ENCODE results near the gene NAALADL1.

Gene NAALADL1

DNA sequence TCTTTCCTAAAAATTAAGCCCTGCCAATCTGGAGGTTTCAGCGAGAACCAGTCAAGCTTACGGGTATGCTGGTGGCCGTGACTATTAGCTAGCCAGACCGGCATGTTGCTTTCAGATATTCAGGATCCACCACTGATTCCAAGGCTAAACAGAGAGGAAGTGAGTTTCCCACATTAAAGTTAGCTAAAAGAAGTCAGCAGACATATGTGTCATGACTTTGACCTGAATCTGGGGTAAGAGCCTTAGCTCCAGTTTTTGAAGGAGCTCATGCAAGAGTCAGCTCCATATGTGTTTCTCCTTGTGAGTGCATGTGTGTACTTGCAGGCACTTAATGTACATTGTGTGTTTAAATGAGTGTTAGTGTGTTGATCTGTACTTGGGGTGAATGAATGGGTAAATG is 27.1 kb upstream of the NAALADL1 start:
- Histone ChIP-seq H3K36me3 (peaks cover 51% of the 10 kb centered on the region), H3K27ac (peak overlapping the region; percentile 89), H3K9me3 (no peaks in the 10 kb centered on the region), H3K4me1 (ENCODE audit: control insufficient read depth in 1 of 2, insufficient read depth in 1 of 2, low read depth in 1 of 2, low read length in 1 of 2) (peaks cover 29 to 34% of the 10 kb centered on the region in 2 experiments), H3K4me3 (ENCODE audit: low read depth in 1 of 2, low read length in 1 of 2) (peak overlapping the region in 1 of 2 experiments; percentile 82), H3K27me3 (no peaks in the 10 kb centered on the region)
- TF ChIP-seq, protein P1, sequence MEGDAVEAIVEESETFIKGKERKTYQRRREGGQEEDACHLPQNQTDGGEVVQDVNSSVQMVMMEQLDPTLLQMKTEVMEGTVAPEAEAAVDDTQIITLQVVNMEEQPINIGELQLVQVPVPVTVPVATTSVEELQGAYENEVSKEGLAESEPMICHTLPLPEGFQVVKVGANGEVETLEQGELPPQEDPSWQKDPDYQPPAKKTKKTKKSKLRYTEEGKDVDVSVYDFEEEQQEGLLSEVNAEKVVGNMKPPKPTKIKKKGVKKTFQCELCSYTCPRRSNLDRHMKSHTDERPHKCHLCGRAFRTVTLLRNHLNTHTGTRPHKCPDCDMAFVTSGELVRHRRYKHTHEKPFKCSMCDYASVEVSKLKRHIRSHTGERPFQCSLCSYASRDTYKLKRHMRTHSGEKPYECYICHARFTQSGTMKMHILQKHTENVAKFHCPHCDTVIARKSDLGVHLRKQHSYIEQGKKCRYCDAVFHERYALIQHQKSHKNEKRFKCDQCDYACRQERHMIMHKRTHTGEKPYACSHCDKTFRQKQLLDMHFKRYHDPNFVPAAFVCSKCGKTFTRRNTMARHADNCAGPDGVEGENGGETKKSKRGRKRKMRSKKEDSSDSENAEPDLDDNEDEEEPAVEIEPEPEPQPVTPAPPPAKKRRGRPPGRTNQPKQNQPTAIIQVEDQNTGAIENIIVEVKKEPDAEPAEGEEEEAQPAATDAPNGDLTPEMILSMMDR (IDR thresholded peaks at IDR 0.05) = no peak

DNA sequence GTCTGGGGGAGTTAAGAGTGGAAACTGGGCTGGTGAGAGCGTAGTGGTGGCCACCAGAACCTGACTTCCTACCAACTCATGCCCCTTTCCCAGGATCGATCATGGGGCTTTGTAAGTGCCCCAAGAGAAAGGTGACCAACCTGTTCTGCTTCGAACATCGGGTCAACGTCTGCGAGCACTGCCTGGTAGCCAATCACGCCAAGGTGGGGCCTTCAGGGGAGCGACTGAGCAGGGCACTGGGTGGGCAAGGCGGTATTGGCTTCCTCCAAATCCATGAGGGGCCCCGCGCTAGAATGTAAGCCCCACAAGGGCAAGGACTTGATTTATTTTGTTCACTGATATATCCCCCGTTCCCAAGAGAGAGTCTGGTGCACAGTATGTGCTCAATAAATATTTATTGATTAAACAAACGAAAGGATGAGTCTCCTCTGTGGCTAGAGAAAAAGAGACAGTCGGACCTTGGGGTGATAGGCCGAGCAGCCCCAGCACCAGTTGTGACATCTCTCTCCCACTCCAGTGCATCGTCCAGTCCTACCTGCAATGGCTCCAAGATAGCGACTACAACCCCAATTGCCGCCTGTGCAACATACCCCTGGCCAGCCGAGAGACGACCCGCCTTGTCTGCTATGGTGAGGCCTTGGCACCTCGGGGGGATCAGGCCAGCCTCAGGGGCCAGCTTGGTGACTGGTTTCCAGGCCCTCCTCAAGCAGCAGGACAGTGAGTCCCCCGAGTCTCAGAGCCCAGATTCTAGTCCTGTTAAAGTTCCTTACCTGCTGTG is 26.4 kb upstream of the NAALADL1 start:
- H3K9me3 ChIP-seq = no peaks in the 10 kb centered on the region
- peaks cover 29 to 36% of the 10 kb centered on the region in 2 experiments for H3K4me1 ChIP-seq (ENCODE audit: control insufficient read depth in 1 of 2, insufficient read depth in 1 of 2, low read depth in 1 of 2, low read length in 1 of 2)
- no peaks in the 10 kb centered on the region for H3K27me3 ChIP-seq
- peak overlapping the region; percentile 89 for H3K27ac ChIP-seq
- peaks cover 48% of the 10 kb centered on the region for H3K36me3 ChIP-seq
- TF ChIP-seq, protein P1 (IDR thresholded peaks at IDR 0.05) = no peak
- H3K4me3 ChIP-seq (ENCODE audit: low read depth in 1 of 2, low read length in 1 of 2) = peak overlapping the region; percentile 76 to 82

DNA sequence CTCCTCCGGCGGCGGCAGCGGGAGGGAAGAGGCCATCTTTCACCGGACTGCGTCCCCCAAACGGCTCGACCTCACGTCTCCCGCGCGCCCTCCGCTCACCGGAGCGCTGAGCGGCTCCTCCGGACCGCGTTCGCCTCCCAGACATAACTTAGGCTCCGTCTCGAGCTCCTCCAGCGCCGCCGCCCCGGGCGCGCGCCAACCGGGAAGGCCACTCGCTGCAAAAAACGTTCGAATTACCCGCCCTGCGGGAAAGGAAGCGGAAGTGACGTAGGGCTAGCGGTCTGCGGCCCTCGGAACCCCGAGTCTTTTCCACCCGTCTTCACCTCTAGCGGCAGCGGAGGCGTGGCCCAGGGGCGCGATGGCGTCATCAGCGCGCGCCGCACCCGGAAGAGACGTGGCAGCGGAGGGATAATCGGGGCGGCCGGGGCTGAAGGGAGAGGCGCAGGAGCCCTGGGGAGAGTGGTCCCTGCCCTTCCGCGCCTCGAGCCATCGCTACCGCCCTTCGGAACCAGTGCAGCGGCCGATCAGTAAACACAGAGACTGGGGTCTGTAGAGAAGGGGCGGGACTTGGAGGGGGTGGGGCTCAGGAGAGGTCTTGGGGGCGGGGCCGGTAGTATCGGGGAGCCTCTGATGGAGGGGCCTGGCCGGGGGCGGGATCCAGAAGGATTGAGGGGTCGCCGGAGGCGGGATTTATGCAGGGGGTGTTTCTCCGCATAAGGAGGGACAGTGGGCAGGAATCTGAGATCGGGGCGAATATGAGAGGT is 25.7 kb upstream of the NAALADL1 start, which contains the start of the genes CDCA5 and ZFPL1:
Gene CDCA5 (minus strand): TSS at position 207 of the 764 bp plus-strand sequence. CDS start 62 bp downstream, at position 145.
Gene ZFPL1 (plus strand): TSS at position 389 of the 764 bp plus-strand sequence. CDS start 477 bp downstream, outside the sequence.
- H3K9me3 ChIP-seq = no peaks in the 10 kb centered on the region
- peak within 1 kb of the TSS; percentile 89 for H3K27ac ChIP-seq
- H3K4me1 ChIP-seq (ENCODE audit: control insufficient read depth in 1 of 2, insufficient read depth in 1 of 2, low read depth in 1 of 2, low read length in 1 of 2) = peaks cover 29 to 36% of the 10 kb centered on the region in 2 experiments
- TF ChIP-seq, protein P1 (IDR thresholded peaks at IDR 0.05) = peak; percentile 51
- peaks cover 40% of the 10 kb centered on the region for H3K36me3 ChIP-seq
- H3K4me3 ChIP-seq (ENCODE audit: low read depth in 1 of 2, low read length in 1 of 2) = peak within 1 kb of the TSS; percentile 76 to 82
- H3K27me3 ChIP-seq = no peaks in the 10 kb centered on the region

DNA sequence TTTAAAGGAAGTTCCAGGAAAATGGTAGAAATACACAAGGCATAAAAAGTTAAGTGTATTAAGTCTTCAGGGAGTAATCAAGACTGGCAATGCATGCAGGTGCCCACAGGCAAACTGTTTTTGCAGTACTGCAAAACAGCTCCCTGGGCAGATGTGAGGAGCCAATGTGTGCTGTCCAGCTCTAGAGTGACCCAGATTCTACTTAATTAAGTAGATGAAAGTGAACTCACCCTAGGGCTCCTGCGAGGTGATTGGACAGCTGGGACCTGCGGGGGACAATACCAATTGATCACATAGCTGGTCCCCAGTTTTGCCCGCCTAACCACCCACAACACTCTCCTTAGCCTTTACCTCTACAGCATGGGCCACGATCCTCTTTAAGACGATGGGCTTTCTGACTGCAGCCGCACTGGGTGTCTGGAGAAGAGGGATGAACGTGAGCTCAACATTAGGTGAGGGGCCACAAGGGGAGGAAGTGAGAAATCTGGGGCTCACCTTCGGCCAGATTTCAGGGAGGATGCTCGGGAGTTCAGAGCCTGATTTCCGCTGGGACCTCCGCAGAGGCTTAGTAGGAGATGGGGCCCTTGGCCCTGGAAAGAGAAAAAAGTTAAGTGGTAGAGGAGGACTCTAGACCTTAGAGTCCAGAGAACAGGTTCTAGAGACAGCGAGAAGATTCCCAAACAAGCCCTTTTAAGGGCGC is 24.9 kb upstream of the NAALADL1 start:
- Histone ChIP-seq H3K27me3 (no peaks in the 10 kb centered on the region), H3K36me3 (peaks cover 33% of the 10 kb centered on the region)

More for the DNA sequence above, 24.9 kb upstream of the NAALADL1 start:
- no peaks in the 10 kb centered on the region for H3K9me3 ChIP-seq
- TF ChIP-seq, protein P1 (IDR thresholded peaks at IDR 0.05) = no peak
- peak overlapping the region; percentile 76 to 82 for H3K4me3 ChIP-seq (ENCODE audit: low read depth in 1 of 2, low read length in 1 of 2)
- peaks cover 29 to 36% of the 10 kb centered on the region in 2 experiments for H3K4me1 ChIP-seq (ENCODE audit: control insufficient read depth in 1 of 2, insufficient read depth in 1 of 2, low read depth in 1 of 2, low read length in 1 of 2)
- peak overlapping the region; percentile 89 for H3K27ac ChIP-seq

Measured in neutrophil (primary cell).